Choroid plexus epithelial cell (primary cell): ENCODE measurements around the gene MAN2B2.
"Not testable (repeated sequence)": the region's sequence is repeated elsewhere in the genome, so short reads cannot be mapped to it uniquely, and the experiment has no call there.

ENCODE experiments used
- DNase-seq: peaks from one replicate; pipeline ENCODE4 v3.0.0-alpha.2; 2010; ENCODE audit warnings: low read depth
- H3K4me3 ChIP-seq: 2 replicates; pipeline ENCODE4 v1.5.1; 2011; ENCODE audit warnings: low read depth, mild to moderate bottlenecking, control low read depth, low read length, moderate library complexity
- TF ChIP-seq, protein P1 (sequence below): conservative IDR thresholded peaks from 2 replicates; pipeline ENCODE4 v1.5.1; 2011; ENCODE audit warnings: low read depth, mild to moderate bottlenecking, control low read depth, inconsistent platforms, low read length, moderate library complexity

Gene MAN2B2

DNA sequence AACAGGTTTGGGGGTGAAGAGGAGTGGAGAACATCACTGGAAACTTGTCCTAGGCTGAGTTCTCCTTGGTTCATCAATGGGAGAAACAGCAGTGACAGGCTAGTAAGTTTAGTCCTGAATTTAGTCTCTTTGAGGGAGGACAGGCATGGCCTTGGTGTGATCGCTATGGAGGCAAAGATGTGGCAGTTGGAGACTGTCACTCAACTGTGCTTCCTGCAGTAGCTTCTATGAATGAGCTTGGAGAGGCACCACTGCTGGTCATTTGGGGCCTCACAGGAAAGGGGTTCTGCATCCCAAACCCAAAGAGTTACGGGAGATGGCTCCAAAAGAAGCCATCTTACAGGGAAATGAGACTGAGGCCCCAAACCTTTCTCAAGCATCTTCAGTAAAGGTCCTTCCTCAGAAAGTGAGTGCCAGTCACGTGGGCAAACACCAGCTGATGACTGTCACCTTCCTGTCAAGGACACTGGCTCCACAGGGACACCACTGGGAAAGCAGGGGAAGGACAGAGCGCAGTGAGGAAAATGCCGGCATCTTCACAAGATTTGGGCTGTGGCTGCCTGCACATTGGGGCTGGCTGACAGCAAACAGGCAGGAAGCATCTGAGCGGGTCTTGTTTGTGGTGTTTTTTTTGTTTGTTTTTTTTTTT is 72.7 kb downstream of the MAN2B2 start:
- TF ChIP-seq, protein P1, sequence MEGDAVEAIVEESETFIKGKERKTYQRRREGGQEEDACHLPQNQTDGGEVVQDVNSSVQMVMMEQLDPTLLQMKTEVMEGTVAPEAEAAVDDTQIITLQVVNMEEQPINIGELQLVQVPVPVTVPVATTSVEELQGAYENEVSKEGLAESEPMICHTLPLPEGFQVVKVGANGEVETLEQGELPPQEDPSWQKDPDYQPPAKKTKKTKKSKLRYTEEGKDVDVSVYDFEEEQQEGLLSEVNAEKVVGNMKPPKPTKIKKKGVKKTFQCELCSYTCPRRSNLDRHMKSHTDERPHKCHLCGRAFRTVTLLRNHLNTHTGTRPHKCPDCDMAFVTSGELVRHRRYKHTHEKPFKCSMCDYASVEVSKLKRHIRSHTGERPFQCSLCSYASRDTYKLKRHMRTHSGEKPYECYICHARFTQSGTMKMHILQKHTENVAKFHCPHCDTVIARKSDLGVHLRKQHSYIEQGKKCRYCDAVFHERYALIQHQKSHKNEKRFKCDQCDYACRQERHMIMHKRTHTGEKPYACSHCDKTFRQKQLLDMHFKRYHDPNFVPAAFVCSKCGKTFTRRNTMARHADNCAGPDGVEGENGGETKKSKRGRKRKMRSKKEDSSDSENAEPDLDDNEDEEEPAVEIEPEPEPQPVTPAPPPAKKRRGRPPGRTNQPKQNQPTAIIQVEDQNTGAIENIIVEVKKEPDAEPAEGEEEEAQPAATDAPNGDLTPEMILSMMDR: no peak
- no peak overlapping the region for H3K4me3 ChIP-seq
- no peak for DNase-seq

DNA sequence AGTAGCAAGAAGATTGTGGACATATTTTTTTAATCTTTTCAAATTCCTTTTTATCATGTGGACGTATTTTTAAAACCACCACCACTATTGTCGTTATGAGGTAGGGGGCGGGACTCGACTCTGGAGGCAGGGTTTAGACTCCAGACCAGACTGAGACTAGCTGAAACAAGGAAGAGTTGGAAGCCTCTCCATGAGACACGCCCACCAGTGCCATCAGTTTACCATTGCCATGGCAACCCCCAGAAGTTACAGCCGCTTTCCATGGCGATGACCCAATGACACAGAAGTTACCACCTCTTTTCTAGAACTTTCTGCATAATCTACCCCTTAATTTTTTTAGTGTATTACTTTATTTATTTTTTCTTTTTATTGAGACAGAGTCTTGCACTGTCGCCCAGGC is 74.2 kb downstream of the MAN2B2 start:
- DNase-seq: no peak
- TF ChIP-seq, protein P1: no peak
- H3K4me3 ChIP-seq: no peak overlapping the region

DNA sequence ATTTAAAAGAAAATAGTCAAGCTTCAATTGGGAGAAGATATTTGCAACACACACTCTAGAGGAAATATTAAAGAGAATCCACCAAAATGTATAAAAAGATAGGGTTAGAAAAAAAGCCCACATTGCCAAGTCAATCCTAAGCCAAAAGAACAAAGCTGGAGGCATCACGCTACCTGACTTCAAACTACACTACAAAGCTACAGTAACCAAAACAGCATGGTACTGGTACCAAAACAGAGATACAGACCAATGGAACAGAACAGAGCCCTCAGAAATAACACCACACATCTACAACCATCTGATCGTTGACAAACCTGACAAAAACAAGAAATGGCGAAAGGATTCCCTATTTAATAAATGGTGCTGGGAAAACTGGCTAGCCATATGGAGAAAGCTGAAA is 79.2 kb downstream of the MAN2B2 start:
- not testable (repeated sequence) for H3K4me3 ChIP-seq, DNase-seq

DNA sequence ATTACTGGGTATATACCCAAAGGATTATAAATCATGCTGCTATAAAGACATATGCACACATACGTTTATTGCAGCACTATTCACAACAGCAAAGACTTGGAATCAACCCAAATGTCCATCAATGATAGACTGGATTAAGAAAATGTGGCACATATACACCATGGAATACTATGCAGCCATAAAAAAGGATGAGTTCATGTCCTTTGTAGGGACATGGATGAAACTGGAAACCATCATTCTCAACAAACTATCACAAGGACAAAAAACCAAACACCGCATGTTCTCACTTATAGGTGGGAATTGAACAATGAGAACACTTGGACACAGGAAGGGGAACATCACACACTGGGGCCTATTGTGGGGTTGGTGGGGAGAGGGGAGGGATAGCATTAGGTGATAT is 80.3 kb downstream of the MAN2B2 start:
- not testable (repeated sequence) for DNase-seq, H3K4me3 ChIP-seq

DNA sequence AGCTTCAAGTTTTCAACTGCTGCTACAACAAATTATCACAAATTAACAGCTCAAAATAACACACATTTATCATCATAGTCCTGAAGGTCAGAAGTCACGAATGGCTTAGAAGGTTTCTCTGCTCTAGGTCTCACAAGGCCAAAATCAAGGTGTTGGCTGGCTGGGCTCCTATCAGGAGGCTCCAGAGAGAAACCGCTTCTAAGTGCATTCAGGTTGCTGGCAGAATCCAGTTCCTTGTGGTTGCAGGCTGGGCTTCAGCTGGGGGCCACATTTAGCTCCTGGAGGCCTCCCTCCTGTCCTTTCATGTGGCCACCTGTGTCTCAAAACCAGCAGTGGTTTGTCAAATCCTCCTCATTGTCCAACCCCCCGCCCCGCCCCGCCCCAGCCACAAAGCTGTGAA is 80.9 kb downstream of the MAN2B2 start:
- DNase-seq: no peak
- TF ChIP-seq, protein P1: no peak
- no peak overlapping the region for H3K4me3 ChIP-seq

DNA sequence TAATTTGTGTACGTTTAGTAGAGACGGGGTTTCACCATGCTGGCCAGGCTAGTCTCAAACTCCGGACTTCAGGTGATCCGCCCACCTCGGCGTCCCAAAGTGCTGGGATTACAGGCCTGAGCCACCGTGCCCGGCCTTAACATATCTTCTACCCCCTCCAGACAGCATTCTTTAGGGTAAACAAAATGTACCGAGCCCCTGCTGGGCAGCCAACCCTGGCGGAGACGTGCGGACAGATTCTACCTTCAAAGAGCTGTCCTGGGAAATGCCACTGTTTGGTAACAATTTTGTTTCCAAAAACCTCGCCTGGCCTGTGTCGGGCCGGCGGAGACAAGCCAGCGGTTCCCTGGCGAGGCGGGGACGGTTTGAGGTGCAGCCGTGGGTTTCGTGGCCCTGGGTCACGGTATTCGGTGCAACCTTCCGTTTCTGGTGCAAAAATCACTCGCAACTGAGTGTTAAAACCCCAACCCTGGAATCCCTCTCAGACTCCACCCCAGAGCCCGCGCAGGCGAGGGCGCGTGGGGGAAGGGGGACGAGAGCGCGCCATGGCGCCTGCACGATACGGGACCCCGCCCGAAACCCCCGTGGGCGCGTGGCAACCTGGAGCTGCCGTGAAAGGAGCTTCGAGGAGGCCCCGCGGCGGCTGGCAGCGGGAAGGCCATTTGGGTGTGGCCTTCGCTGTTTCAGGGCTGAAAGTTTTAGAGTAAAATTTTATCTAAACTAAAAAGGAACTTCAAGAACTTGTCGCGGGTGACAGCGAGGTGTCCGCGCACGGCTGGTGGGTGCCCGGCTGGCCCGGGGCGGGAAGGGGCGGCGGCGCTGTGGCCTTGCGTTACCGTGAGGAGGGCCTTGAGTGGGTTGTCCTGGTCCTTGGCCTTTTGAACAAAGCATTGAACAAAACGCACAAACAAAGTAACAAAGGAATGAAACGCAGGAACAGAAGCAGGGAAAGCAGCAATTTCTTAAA is 82.5 kb downstream of the MAN2B2 start:
- no peak overlapping the region for H3K4me3 ChIP-seq
- DNase-seq: no peak
- TF ChIP-seq, protein P1: no peak

DNA sequence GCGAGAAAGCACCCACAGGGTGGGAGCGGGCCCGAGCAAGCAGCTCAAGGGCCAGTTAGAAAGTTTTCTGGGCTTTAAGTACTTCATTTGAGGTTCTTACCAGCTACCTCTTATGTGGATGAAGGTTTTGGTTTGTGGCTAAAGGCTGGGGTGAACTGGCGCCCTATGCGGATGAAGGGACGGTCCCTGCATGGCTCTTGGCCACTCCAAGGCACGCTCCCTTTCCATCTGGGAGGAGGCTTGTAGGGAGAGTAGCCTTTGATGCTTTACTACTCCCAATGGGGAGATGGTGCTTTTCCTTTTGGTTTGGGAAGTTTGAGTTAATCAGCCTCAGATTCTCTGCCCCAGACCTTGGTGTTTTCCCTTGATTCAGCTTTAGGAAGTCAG is 83.2 kb downstream of the MAN2B2 start:
- H3K4me3 ChIP-seq: peak overlapping the region; percentile 49
- DNase-seq: no peak
- TF ChIP-seq, protein P1: no peak

DNA sequence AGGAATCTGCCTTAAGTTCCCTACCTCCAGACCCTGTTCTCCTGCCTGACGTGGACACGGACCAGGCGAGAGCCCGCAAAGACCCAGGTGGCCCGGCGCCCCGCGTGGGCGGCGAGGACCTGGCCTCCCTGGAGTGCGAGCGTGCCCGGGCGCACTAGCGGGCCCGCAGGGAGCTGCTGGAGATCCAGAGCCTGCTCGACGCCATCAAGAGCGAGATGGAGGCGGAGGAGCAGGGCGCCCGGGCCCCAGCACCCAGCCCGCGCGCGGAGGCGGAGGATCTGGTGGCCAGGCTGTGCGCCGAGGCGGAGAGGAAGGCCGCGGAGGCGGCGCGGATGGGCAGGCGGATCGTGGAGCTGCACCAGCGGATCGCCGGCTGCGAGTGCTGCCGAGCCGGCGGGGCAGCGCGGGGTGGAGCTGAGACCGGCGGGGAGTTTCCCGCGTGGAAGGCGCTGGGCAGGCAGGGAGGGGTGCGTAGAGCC is 83.6 kb downstream of the MAN2B2 start:
- TF ChIP-seq, protein P1: no peak
- peak; percentile 54 for DNase-seq
- peak overlapping the region; percentile 49 for H3K4me3 ChIP-seq
